Spleen (tissue), 11 donors: ENCODE results near the gene UFSP1. TPM values are rescaled to one million over a fixed set of nuclear protein-coding genes. Genes with fewer than 3 reads are reported as not detected.

ENCODE experiments used
- DNase-seq: peaks from one replicate; pipeline ENCODE4 v3.0.0-alpha.2; 2020
- H3K27ac ChIP-seq, 8 donors: fragments of 200-600 bp; sonication (generic) in 7 of 8; 1 replicate in 4 of 8; 2 replicates in 4 of 8; pipeline versions ENCODE4 v1.5.0 to v1.8.0; 2016 to 2021; ENCODE audit warnings: inconsistent platforms in 4 of 8, mild to moderate bottlenecking in 4 of 8, moderate library complexity in 1 of 8
- H3K27me3 ChIP-seq, 7 donors: fragments of 200-600 bp; sonication (generic) in 6 of 7; replicated peaks in 1 of 7; 1 replicate in 4 of 7; 2 replicates in 3 of 7; pipeline versions ENCODE4 v1.5.0 to v1.8.0; 2016 to 2021; ENCODE audit warnings: inconsistent platforms in 3 of 7, mild to moderate bottlenecking in 1 of 7
- H3K36me3 ChIP-seq, 6 donors: fragments of 200-600 bp; sonication (generic) in 5 of 6; 1 replicate in 4 of 6; 2 replicates in 2 of 6; pipeline versions ENCODE4 v1.5.0 to v1.8.0; 2016 to 2021; ENCODE audit warnings: inconsistent platforms in 2 of 6
- H3K4me1 ChIP-seq, 6 donors: fragments of 200-600 bp; sonication (generic) in 5 of 6; 1 replicate in 3 of 6; 2 replicates in 3 of 6; pipeline versions ENCODE4 v1.5.0 to v1.8.0; 2016 to 2021; ENCODE audit warnings: inconsistent platforms in 3 of 6
- H3K4me3 ChIP-seq, 8 donors: fragments of 200-600 bp; sonication (generic) in 7 of 8; 1 replicate in 4 of 8; 2 replicates in 4 of 8; pipeline versions ENCODE4 v1.5.0 to v1.8.0; 2016 to 2021; ENCODE audit warnings: inconsistent platforms in 4 of 8, mild to moderate bottlenecking in 4 of 8, moderate library complexity in 2 of 8
- H3K9me3 ChIP-seq, 8 donors: fragments of 200-600 bp; sonication (generic) in 7 of 8; 1 replicate in 4 of 8; 2 replicates in 4 of 8; pipeline versions ENCODE4 v1.5.0 to v1.8.0; 2016 to 2021; ENCODE audit warnings: inconsistent platforms in 4 of 8
- POLR2A ChIP-seq, 3 donors: fragments of 450-650 bp; IDR thresholded peaks; one replicate each; pipeline ENCODE4 v1.5.1; 2017; ENCODE audit warnings: antibody characterized with exemption in 3 of 3, mild to moderate bottlenecking in 1 of 3
- POLR2AphosphoS5 ChIP-seq, 3 donors: sonication (generic); formaldehyde crosslinking; IDR thresholded peaks; one replicate each; pipeline ENCODE4 v1.5.1; 2017; ENCODE audit warnings: antibody characterized with exemption in 3 of 3
- WGBS, 5 donors: extraction: QIAGEN DNeasy Blood & Tissue Kit in 3 of 5; methylation state at CpG; one replicate each; pipeline versions ENCODE4 v1.1.5 to v1.1.7; 2013 to 2018; 5-methylcytosine and 5-hydroxymethylcytosine counted together
- intact Hi-C: fragments of 100-400 bp; cut with DNase I; formaldehyde crosslinking; loops from one replicate; pipeline ENCODE4 v1.15.0; 2023; ENCODE audit warnings: low total_unique reads
- polyA plus RNA-seq, 3 donors: library from polyadenylated mRNA; stranded (reverse); fragments of 200-250 nt; gene quantifications; one replicate each; pipeline ENCODE4 v1.2.1, GENCODE V29; 2013
- total RNA-seq, 7 donors: library from RNA; depleted of rRNA in 3 of 7; stranded (reverse); fragments of >200 nt in 3 of 7; fragmentation: NEBNext Ultra II Directional in 4 of 7; extraction: Animal tissue kit (Norgen Biotek cat#: 25700) in 4 of 7; gene quantifications; one replicate each; pipeline versions ENCODE4 v1.1.0 to v1.2.1, GENCODE V29; 2016 to 2021
- TF ChIP-seq, protein P1 (sequence below), 11 experiments: fragments of 200-600 bp in 7 of 11; fragments of 450-650 bp in 4 of 11; sonication (generic) in 4 of 11; IDR thresholded peaks in 8 of 11; conservative IDR thresholded peaks in 3 of 11; 1 replicate in 7 of 11; 2 replicates in 4 of 11; pipeline versions ENCODE4 v1.4.0 to v1.8.0; 2016 to 2021; ENCODE audit warnings: antibody characterized with exemption in 11 of 11, inconsistent platforms in 4 of 11, mild to moderate bottlenecking in 1 of 11
- donor health status: healthy with polysubstance abuse.
- donor health status: DM: no; HTN: no; CAD: no; lungs with moderate emphysema.
- donor health status: DM: no; HTN: no; CAD: no.
- donor health status: Bipolar disorder and iron deficiency.
- donor health status: healthy.
- donor health status: DM: no; HTN: no; CAD: no.
- donor health status: DM: yes; HTN: yes; CAD: no.

Gene UFSP1
- total and polyA plus RNA-seq, 10 donors, result 1.3 to 6.9 (median 3.3) TPM

DNA sequence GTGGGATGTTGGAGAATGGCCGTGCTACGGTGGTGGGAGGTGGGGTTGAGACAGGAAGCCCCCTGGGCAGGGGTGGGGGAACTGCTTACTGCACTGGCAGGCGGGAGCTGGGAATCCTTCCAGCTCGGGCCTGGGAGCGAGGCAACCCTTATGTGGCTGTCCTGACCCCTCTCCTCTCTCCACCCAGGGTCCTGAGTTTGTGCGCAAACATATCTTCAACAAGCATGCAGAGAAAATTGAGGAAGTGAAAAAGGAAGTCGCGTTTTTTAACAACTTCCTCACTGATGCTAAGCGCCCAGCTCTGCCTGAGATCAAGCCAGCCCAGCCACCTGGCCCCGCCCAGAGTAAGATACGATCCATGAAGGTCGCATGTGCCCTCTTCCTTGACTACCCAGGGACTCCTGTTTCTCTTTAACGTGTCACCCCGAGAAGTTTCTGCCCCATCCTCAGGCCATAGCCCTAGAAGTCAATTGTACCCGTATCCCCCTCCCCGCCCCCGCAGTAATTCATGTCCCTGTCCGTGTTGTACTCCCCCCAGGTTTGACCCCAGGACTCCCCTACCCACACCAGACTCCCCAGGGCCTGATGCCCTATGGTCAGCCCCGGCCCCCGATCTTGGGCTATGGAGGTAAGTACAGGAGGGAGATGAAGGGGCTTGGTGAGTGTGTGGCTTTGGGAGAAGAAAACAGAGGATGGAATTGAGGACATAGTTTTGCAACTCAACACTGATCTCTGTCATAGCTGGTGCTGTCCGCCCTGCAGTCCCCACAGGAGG lies 1.8 kb downstream of the UFSP1 start:
- Histone ChIP-seq H3K27ac (peak overlapping the region; percentile 81 to 91 (median 86)), H3K9me3 (no peaks in the 10 kb centered on the region), H3K4me3 (peak overlapping the region in 3 of 8 donors; percentile 13 to 83 (median 25)), H3K4me1 (peaks cover 32 to 67% (median 50%) of the 10 kb centered on the region in 6 donors), H3K27me3 (peaks cover 0 to 27% (median 9%) of the 10 kb centered on the region in 7 donors), H3K36me3 (peaks cover 0 to 61% (median 57%) of the 10 kb centered on the region in 6 donors)
- intact Hi-C loops, result no loop called here
- TF ChIP-seq POLR2A (IDR thresholded peaks at IDR 0.05), result no peak
- TF ChIP-seq, protein P1, sequence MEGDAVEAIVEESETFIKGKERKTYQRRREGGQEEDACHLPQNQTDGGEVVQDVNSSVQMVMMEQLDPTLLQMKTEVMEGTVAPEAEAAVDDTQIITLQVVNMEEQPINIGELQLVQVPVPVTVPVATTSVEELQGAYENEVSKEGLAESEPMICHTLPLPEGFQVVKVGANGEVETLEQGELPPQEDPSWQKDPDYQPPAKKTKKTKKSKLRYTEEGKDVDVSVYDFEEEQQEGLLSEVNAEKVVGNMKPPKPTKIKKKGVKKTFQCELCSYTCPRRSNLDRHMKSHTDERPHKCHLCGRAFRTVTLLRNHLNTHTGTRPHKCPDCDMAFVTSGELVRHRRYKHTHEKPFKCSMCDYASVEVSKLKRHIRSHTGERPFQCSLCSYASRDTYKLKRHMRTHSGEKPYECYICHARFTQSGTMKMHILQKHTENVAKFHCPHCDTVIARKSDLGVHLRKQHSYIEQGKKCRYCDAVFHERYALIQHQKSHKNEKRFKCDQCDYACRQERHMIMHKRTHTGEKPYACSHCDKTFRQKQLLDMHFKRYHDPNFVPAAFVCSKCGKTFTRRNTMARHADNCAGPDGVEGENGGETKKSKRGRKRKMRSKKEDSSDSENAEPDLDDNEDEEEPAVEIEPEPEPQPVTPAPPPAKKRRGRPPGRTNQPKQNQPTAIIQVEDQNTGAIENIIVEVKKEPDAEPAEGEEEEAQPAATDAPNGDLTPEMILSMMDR (IDR thresholded peaks at IDR 0.05 in 8 of 11, conservative IDR thresholded peaks at IDR 0.05 in 3 of 11), result no peak
- TF ChIP-seq POLR2AphosphoS5 (IDR thresholded peaks at IDR 0.05), result peak; percentile 45 to 60 (median 49)
- WGBS, 5 donors, result 22 to 29% (median 28%) methylated on average over 21 of the region's 21 CpGs
- DNase-seq, result peak; percentile 93

DNA sequence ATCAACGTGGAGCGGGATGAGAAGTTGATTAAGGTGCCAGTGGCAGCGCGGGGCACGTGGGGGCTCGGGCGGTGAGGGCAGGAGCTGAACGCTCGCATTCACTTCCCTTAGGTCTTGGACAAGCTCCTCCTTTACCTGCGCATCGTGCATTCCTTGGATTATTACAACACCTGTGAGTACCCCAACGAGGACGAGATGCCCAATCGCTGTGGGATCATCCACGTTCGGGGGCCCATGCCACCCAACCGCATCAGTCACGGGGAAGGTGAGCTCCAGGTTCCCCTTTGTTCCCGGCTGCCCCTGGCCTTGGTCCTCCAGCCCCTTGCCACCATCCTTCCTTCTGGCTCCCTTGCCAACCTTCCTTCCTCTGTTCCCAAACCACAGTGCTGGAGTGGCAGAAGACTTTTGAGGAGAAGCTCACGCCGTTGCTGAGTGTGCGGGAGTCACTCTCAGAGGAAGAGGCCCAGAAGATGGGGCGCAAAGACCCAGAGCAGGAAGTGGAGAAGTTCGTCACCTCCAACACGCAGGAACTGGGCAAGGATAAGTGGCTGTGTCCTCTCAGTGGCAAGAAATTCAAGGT lies 2.5 kb downstream of the UFSP1 start:
- Histone ChIP-seq H3K9me3 (no peaks in the 10 kb centered on the region), H3K27ac (peak overlapping the region; percentile 81 to 91 (median 86)), H3K4me1 (peaks cover 32 to 67% (median 50%) of the 10 kb centered on the region in 6 donors), H3K4me3 (peak overlapping the region in 3 of 8 donors; percentile 13 to 83 (median 25)), H3K27me3 (peaks cover 0 to 21% (median 9%) of the 10 kb centered on the region in 7 donors), H3K36me3 (peaks cover 3 to 68% (median 64%) of the 10 kb centered on the region in 6 donors)
- DNase-seq, result peak; percentile 82
- WGBS, 5 donors, result 64 to 71% (median 69%) methylated on average over 24 to 25 of the region's 25 CpGs
- peak in 1 of 3 donors; percentile 39 for TF ChIP-seq POLR2AphosphoS5 (IDR thresholded peaks at IDR 0.05)
- no peak for TF ChIP-seq POLR2A (IDR thresholded peaks at IDR 0.05)
- intact Hi-C loops, result no loop called here

DNA sequence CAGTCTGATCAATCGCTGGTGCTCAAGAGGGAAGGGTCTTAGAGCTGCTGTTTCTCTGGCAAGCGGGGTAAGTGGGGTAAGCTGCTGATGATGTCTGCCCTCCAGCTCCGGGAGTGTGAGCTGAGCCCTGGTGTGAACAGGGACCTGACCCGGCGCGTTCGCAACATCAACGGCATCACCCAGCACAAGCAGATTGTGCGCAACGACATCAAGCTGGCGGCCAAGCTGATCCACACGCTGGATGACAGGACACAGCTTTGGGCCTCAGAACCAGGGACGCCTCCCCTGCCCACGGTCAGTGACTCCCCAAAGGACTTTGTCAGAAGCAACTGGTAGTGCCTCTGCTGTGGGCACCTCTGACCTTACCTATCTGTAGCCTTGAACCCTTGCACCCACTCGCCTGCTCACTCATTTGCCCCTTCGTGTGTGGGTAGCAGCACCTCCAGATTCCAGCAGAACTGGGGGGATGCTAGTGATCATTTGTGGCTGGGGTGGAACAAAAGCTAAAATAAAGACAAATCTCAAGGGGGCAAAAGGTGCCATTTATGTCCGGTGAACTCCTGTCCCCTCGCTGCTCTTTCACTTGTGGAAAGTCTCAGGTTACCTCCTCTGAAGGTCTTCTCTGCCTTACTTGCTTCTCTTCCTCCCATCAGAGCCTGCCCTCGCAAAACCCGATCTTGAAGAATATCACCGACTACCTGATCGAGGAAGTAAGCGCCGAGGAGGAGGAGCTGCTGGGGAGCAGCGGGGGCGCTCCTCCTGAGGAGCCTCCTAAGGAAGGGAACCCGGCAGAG lies 3.2 kb downstream of the UFSP1 start:
- peaks cover 0 to 14% (median 8%) of the 10 kb centered on the region in 7 donors for H3K27me3 ChIP-seq
- H3K4me3 ChIP-seq, result peak overlapping the region in 1 of 8 donors; percentile 83
- peaks cover 8 to 75% (median 71%) of the 10 kb centered on the region in 6 donors for H3K36me3 ChIP-seq
- WGBS, 5 donors, result 86 to 90% (median 89%) methylated on average over 23 to 27 of the region's 27 CpGs
- peak; percentile 79 for DNase-seq
- no peaks in the 10 kb centered on the region for H3K9me3 ChIP-seq
- H3K27ac ChIP-seq, result peak overlapping the region in 6 of 8 donors; percentile 81 to 91 (median 88)
- peaks cover 32 to 71% (median 50%) of the 10 kb centered on the region in 6 donors for H3K4me1 ChIP-seq
- intact Hi-C loops, result no loop called here
- TF ChIP-seq POLR2AphosphoS5 (IDR thresholded peaks at IDR 0.05), result peak in 2 of 3 donors; percentile 38 to 47
- TF ChIP-seq, protein P1 (IDR thresholded peaks at IDR 0.05 in 8 of 11, conservative IDR thresholded peaks at IDR 0.05 in 3 of 11), result no peak
- no peak for TF ChIP-seq POLR2A (IDR thresholded peaks at IDR 0.05)

DNA sequence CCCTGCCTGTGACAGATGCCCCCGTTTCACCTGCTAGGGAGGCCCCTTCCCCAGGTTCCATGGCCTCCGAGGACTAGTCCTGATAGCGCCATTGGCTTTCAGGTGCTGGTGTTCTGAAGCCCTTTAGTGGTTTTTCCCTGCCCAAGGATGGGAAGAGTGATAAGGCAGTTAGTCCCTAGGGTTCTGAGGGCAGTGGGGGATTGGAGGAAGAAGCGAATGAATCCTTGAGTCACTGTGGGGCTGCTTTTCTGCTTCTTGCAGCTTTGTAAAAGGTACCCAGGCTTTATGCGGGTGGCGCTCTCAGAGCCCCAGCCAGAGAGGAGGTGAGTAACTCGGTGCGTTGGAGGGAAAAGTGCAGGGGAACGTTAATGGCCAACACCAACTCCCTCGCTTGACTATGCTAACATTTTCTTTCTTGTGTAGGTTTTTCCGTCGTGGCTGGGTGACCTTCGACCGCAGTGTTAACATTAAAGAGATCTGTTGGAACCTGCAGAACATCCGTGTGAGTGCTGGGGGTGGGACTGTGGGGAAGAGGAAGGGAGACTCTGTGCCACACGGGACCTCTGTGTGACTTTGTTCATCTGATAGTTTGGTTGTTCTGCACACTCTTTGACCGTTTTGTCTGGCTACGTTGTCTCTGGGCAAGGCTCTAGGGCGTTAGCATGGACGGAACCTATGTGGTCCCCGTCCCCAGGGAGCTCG lies 3.9 kb downstream of the UFSP1 start:
- intact Hi-C loops, result no loop called here
- Histone ChIP-seq H3K4me1 (peaks cover 24 to 68% (median 44%) of the 10 kb centered on the region in 6 donors), H3K9me3 (no peaks in the 10 kb centered on the region), H3K36me3 (peaks cover 8 to 82% (median 75%) of the 10 kb centered on the region in 6 donors), H3K27me3 (peaks cover 0 to 6% (median under 1%) of the 10 kb centered on the region in 7 donors), H3K27ac (peak overlapping the region in 4 of 8 donors; percentile 29 to 58 (median 52)), H3K4me3 (no peak overlapping the region)
- DNase-seq, result no peak
- WGBS, 5 donors, result 83 to 87% (median 85%) methylated on average over 21 to 22 of the region's 22 CpGs
- no peak for TF ChIP-seq POLR2A (IDR thresholded peaks at IDR 0.05)
- TF ChIP-seq POLR2AphosphoS5 (IDR thresholded peaks at IDR 0.05), result no peak
- TF ChIP-seq, protein P1 (IDR thresholded peaks at IDR 0.05 in 8 of 11, conservative IDR thresholded peaks at IDR 0.05 in 3 of 11), result no peak
